Right cardiac atrium (tissue), 5 donors: Measurements from ENCODE around the gene STAM. TPM values are rescaled to one million over a fixed set of nuclear protein-coding genes. Genes with fewer than 3 reads are reported as not detected.

Source experiments
- polyA plus RNA-seq: library from polyadenylated mRNA; stranded (reverse); fragments of 200-250 nt; gene quantifications from one replicate; pipeline ENCODE4 v1.2.3, GENCODE V29; 2013
- total RNA-seq, 4 donors: library from RNA; stranded (reverse); fragmentation: NEBNext Ultra II Directional; extraction: Animal tissue kit (Norgen Biotek cat#: 25700); gene quantifications; one replicate each; pipeline ENCODE4 v1.2.1, GENCODE V29; 2021
- donor health status: healthy with polysubstance abuse.
- donor health status: DM: no; HTN: yes; CAD: no.
- donor health status: DM: no; HTN: no; CAD: no.
- donor health status: DM: no; HTN: yes; CAD: no; lungs with severe emphysema.
- donor health status: DM: yes; HTN: yes; CAD: no.

Gene STAM
- total and polyA plus RNA-seq, 5 donors = 16.8 to 37.9 (median 33.7) TPM

Other genes starting within 250 kb of the STAM start
- gene ST8SIA6, start 189.6 kb upstream of the STAM start, total RNA-seq = 10 to 100 TPM in 3 of 4 donors, 1 to 10 TPM in 1; 9.2 to 20.0 (median 15.0) TPM
- 1.7 TPM for gene ST8SIA6, start 189.6 kb upstream of the STAM start, polyA plus RNA-seq
- 100 to 1,000 TPM; 107 to 165 (median 160) TPM for gene HACD1, start 26.8 kb upstream of the STAM start, total RNA-seq
- 113 TPM for gene HACD1, start 26.8 kb upstream of the STAM start, polyA plus RNA-seq
- 1 to 10 TPM in 1 of 4 donors, under 1 TPM in 3; 0.59 to 1.0 (median 0.73) TPM for gene TMEM236, start 108.0 kb downstream of the STAM start, total RNA-seq
- gene TMEM236, start 108.0 kb downstream of the STAM start, polyA plus RNA-seq = 0.27 TPM
- 10 to 100 TPM; 24.4 to 51.8 (median 41.4) TPM for gene MRC1, start 165.2 kb downstream of the STAM start, total RNA-seq
- gene MRC1, start 165.2 kb downstream of the STAM start, polyA plus RNA-seq = 4.4 TPM